ENCODE measurements around the gene EXOC6.

Gene EXOC6

GRCh38 chr10:93065675-93066543 lies 217.6 kb downstream of the EXOC6 start:
- DNase-seq = no peak
- no peaks in the 10 kb centered on the region for H3K9me3 ChIP-seq
- H3K36me3 ChIP-seq = no peaks in the 10 kb centered on the region
- no peak for TF ChIP-seq CTCF (IDR thresholded peaks at IDR 0.05; ENCODE audit: low read depth, low read length)
- no peak overlapping the region for H3K4me3 ChIP-seq (ENCODE audit: low read depth, low read length)
- H3K4me1 ChIP-seq = no peaks in the 10 kb centered on the region
- H3K27me3 ChIP-seq = peaks cover 51% of the 10 kb centered on the region

GRCh38 chr10:93066544-93066913 lies 218.2 kb downstream of the EXOC6 start:
- Histone ChIP-seq H3K9me3 (no peaks in the 10 kb centered on the region), H3K27me3 (peaks cover 54% of the 10 kb centered on the region), H3K4me1 (no peaks in the 10 kb centered on the region), H3K4me3 (ENCODE audit: low read depth, low read length) (no peak overlapping the region), H3K36me3 (no peaks in the 10 kb centered on the region)
- TF ChIP-seq CTCF (IDR thresholded peaks at IDR 0.05; ENCODE audit: low read depth, low read length) = no peak
- no peak for DNase-seq

GRCh38 chr10:93067443-93068365 lies 219.4 kb downstream of the EXOC6 start:
- no peaks in the 10 kb centered on the region for H3K36me3 ChIP-seq
- no peak for DNase-seq
- H3K4me3 ChIP-seq (ENCODE audit: low read depth, low read length) = no peak overlapping the region
- H3K4me1 ChIP-seq = no peaks in the 10 kb centered on the region
- no peak for TF ChIP-seq CTCF (IDR thresholded peaks at IDR 0.05; ENCODE audit: low read depth, low read length)
- H3K27me3 ChIP-seq = peaks cover 65% of the 10 kb centered on the region
- no peaks in the 10 kb centered on the region for H3K9me3 ChIP-seq

- Histone ChIP-seq H3K4me1 (no peaks in the 10 kb centered on the region), H3K9me3 (no peaks in the 10 kb centered on the region), H3K27me3 (peaks cover 74% of the 10 kb centered on the region), H3K4me3 (ENCODE audit: low read depth, low read length) (no peak overlapping the region), H3K36me3 (no peaks in the 10 kb centered on the region)
- TF ChIP-seq CTCF (IDR thresholded peaks at IDR 0.05; ENCODE audit: low read depth, low read length) = 0 out of 2 replicates have a peak, but pooled peaks have one; percentile 9
- no peak for DNase-seq
These were observed 220.3 kb downstream of the EXOC6 start for GRCh38 chr10:93068411-93069244.

- TF ChIP-seq CTCF (IDR thresholded peaks at IDR 0.05; ENCODE audit: low read depth, low read length) = no peak
- no peaks in the 10 kb centered on the region for H3K4me1 ChIP-seq
- peaks cover 80% of the 10 kb centered on the region for H3K27me3 ChIP-seq
- H3K4me3 ChIP-seq (ENCODE audit: low read depth, low read length) = no peak overlapping the region
- H3K36me3 ChIP-seq = no peaks in the 10 kb centered on the region
- H3K9me3 ChIP-seq = no peaks in the 10 kb centered on the region
- DNase-seq = no peak
These were observed 220.9 kb downstream of the EXOC6 start for GRCh38 chr10:93069245-93069561.
